ENCODE results near the gene TMEM125.

- TF ChIP-seq CTCF (IDR thresholded peaks at IDR 0.05) (no peak), POLR2A (IDR thresholded peaks at IDR 0.05) (no peak), POLR2AphosphoS5 (IDR thresholded peaks at IDR 0.05; ENCODE audit: insufficient read depth in 1 of 2, low read depth in 1 of 2) (no peak)
Measured at GRCh38 chr1:43239484-43239883, 30.3 kb upstream of the TMEM125 start.
